Right cardiac atrium (tissue), 5 donors: ENCODE data around the gene SH3BGRL3. TPM values are rescaled to one million over a fixed set of nuclear protein-coding genes. Genes with fewer than 3 reads are reported as not detected.
"Not testable (repeated sequence)": the region's sequence is repeated elsewhere in the genome, so short reads cannot be mapped to it uniquely, and the experiment has no call there.

Experiments used
- ATAC-seq, 2 donors: fragments of 200-7000 bp; cut with Tn5 transposase; one replicate each; pipeline versions ENCODE4 v1.8.0 to v1.9.1; 2020; ENCODE audit warnings: moderate library complexity in 2 of 2, mild to moderate bottlenecking in 1 of 2
- DNase-seq, 3 donors: peaks; one replicate each; pipeline ENCODE4 v3.0.0-alpha.2; 2020
- H3K27ac ChIP-seq: one replicate; pipeline ENCODE4 v1.5.1; 2013; ENCODE audit warnings: mild to moderate bottlenecking, low read length, control low read depth, moderate library complexity
- H3K27me3 ChIP-seq: one replicate; pipeline ENCODE4 v1.6.1; 2013; ENCODE audit not compliant: control insufficient read depth, insufficient read depth
- H3K4me1 ChIP-seq: one replicate; pipeline ENCODE4 v1.6.1; 2013; ENCODE audit warnings: low read length; ENCODE audit not compliant: control insufficient read depth, insufficient read depth
- H3K4me3 ChIP-seq: one replicate; pipeline ENCODE4 v1.5.1; 2013; ENCODE audit warnings: low read length, control low read depth
- H3K9me3 ChIP-seq: one replicate; pipeline ENCODE4 v1.6.1; 2013; ENCODE audit warnings: low read length; ENCODE audit not compliant: control insufficient read depth
- WGBS: extraction: QIAGEN DNeasy Blood & Tissue Kit; methylation state at CpG from one replicate; pipeline ENCODE4 v1.1.7; 2013; 5-methylcytosine and 5-hydroxymethylcytosine counted together
- intact Hi-C, 4 donors: fragments of 100-400 bp; cut with DNase I; formaldehyde crosslinking; loops; one replicate each; pipeline versions ENCODE4 v1.11.0 to v1.14.0; 2022 to 2023
- polyA plus RNA-seq: library from polyadenylated mRNA; stranded (reverse); fragments of 200-250 nt; gene quantifications from one replicate; pipeline ENCODE4 v1.2.3, GENCODE V29; 2013
- total RNA-seq, 4 donors: library from RNA; stranded (reverse); fragmentation: NEBNext Ultra II Directional; extraction: Animal tissue kit (Norgen Biotek cat#: 25700); gene quantifications; one replicate each; pipeline ENCODE4 v1.2.1, GENCODE V29; 2021
- donor health status: healthy with polysubstance abuse.
- donor health status: DM: no; HTN: yes; CAD: no.
- donor health status: DM: no; HTN: no; CAD: no.
- donor health status: DM: no; HTN: yes; CAD: no; lungs with severe emphysema.
- donor health status: DM: yes; HTN: yes; CAD: no.

SH3BGRL3 gene
- total and polyA plus RNA-seq, 5 donors, result 28.9 to 71.3 (median 47.5) TPM

DNA sequence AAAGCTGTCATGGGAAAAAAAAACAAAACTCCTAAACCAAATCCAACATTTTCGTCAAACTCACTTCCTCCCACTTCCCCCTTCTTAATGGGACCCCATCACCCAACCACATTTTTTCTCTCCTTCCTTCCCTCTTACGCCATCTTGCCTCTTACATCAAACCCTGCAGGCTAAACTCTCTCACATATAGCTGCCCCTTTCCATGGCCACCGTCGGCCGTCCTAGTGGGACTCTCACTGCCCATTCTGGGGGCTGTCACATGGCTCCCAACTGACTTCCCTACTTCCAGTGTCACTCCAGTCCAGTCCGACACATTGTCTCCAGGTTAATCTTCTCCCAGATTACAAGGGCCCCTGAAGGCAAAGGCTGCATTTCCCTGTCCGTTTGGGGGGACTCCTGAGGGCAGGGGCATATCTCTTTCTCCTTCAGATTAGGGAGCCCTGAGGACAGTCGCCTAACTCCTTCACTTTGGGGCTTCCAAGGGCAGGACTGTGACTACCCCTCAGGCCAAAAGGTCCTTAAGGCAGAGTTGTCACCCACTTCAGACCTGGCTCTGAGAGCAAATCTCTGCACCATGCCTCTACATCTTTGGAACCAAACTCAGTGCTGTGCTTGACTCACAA is 25.9 kb downstream of the SH3BGRL3 start:
- 34% methylated on average over 8 of the region's 8 CpGs for WGBS
- H3K27ac ChIP-seq, result peak overlapping the region; percentile 23
- no peaks in the 10 kb centered on the region for H3K27me3 ChIP-seq
- peak in 1 of 3 donors; percentile 33 for DNase-seq
- H3K4me1 ChIP-seq, result peaks cover 6% of the 10 kb centered on the region
- H3K4me3 ChIP-seq, result peak overlapping the region; percentile 57
- intact Hi-C loops, result no loop called here
- ATAC-seq, result no peak
- H3K9me3 ChIP-seq, result no peaks in the 10 kb centered on the region

DNA sequence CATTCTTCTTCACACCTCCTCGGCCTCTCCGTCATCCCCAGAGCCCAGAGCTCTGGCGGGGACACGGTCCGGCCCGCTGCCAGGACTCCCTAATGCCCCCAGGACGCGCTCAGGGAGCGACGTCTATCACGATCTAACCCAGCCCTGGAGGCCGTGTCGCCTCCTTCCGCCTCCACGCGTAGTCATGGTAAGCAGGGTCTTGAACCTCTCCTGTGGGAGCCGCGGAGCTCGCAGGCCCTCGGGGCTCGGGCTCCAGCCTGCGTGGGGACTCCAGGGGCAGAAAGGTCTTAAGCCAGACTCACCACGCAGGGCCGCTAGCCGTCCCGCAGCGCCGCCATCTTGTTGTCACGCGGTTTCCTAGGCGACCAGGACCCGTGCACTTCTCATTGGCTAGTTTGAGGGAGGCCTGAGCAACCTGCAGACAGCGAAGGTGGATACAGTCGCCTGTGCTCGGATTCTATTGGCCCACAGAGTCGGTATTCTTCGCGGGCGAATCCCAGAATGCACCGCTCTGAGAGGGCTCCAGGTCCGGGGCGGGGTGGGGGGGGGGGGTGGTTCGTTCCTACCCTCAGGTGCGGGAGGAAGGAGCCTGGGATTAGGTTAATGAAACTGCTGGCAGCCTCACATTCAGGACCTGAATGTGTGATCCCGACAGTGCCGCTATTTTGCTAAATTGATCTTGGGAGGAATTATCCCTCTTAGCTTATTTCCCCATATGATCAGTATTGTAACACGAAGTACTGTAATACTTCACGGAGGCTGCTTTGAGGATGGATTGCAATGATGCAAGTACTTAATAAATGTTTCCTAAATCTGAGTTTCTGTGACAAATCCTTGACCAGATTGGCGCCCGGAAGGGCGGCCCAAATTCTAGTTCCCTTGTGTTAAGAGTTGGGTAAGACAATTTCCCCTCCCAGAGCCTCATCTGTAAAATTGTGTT is 26.7 kb downstream of the SH3BGRL3 start, which contains the start of gene UBXN11:
UBXN11 (minus strand) TSS at position 347 of the 940 bp plus-strand sequence. CDS start 3,753 bp downstream, outside the sequence.
- Histone ChIP-seq H3K27ac (peak within 1 kb of the TSS; percentile 23), H3K4me1 (peaks cover 6% of the 10 kb centered on the region), H3K4me3 (peak within 1 kb of the TSS; percentile 57), H3K9me3 (no peaks in the 10 kb centered on the region), H3K27me3 (no peaks in the 10 kb centered on the region)
- intact Hi-C loops, result no loop called here
- 3% methylated on average over 51 of the region's 51 CpGs for WGBS
- peak; percentile 98 for ATAC-seq
- peak; percentile 90 to 97 (median 94) for DNase-seq

DNA sequence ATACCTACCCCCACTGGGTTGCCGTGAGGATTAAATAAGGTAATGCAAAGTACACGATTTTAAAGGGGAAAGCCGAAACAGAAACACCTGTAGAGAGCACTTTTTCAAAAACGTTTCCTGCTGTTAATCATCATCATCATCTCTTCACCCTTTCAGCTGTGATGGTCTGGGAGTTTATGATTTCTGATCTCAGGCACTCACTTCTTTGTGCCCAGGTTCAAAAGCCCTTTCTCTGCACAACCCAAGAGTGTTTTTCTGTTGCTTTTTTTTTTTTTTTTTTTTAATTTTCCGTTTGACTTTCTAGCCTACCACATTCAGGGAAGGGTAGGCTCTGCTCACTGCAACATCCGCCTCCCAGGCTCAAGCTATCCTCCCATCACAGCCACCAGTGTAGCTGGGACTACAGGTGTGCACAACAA is 27.5 kb downstream of the SH3BGRL3 start:
- ATAC-seq (no peak), DNase-seq (no peak)
- peaks cover 6% of the 10 kb centered on the region for H3K4me1 ChIP-seq
- no peak overlapping the region for H3K4me3 ChIP-seq
- no peaks in the 10 kb centered on the region for H3K27me3 ChIP-seq
- H3K27ac ChIP-seq, result no peak overlapping the region
- WGBS, result 54% methylated on average over 6 of the region's 6 CpGs
- no peaks in the 10 kb centered on the region for H3K9me3 ChIP-seq
- intact Hi-C loops, result no loop called here

DNA sequence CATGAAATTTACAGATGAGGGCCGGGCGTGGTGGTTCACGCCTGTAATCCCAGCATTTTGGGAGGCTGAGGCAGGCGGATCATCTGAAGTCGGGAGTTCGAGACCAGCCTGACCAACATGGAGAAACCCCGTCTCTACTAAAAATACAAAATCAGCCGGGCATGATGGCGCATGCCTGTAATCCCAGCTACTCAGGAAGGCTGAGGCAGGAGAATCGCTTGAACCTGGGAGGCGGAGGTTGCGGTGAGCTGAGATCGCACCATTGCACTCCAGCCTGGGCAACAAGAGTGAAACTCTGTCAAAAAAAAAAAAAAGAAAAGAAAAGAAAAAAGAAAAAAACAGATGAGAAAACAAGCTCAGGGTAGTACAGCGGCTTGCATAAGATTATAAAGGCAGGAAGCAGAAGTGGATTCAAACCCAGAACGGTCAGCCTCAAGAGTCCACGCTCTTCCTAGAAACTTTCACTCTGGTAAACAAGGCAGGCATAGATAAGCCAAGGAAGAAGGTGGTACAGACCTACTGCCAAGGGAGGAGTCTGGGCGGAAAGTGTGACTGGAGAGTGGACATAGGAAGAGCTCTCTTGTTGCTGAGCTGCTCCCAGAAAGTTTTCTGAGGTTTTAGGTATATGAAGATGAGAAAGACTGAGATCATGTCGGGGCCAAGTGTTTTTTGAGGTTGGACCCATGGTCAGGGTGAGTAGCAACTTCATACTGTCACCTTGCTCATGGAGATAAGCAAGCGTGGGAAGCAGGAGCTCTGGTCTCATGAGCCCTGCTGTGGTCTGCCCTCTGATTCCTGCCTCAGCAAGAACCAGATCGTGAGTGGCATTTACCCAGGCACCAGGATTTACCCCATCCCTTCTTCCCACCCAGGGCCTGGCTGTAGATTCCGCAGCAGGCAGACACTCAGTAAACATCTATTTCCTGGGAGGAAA is 28.3 kb downstream of the SH3BGRL3 start:
- H3K9me3 ChIP-seq, H3K27me3 ChIP-seq, intact Hi-C loops, H3K4me1 ChIP-seq, ATAC-seq, H3K27ac ChIP-seq, H3K4me3 ChIP-seq: not testable (repeated sequence)
- WGBS, result 82% methylated on average over 21 of the region's 21 CpGs
- peak in 1 of 3 donors; percentile 7 for DNase-seq

DNA sequence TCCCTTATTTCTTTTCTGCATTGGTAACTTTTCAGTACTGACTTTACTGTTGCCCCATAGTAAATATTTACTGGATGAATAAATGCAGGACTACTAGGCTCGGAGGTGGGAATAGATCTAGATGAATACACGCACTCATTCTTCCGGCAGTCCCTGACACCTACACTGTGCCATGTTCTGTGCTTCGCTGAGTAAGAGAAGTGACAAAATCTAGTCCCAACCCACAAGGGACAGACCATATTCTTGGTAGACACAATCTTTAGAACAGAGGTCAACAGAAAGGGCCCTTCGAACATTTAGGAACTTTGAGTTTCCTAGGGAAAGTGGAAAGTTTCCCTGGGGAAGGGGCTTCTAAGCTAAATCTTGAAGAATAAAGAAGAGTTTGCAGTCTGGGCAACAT is 34.6 kb downstream of the SH3BGRL3 start:
- Histone ChIP-seq H3K27me3 (no peaks in the 10 kb centered on the region), H3K4me3 (no peak overlapping the region), H3K4me1 (no peaks in the 10 kb centered on the region), H3K9me3 (no peaks in the 10 kb centered on the region), H3K27ac (no peak overlapping the region)
- no peak for ATAC-seq
- intact Hi-C loops, result no loop called here
- DNase-seq, result no peak
- WGBS, result 84% methylated on average over 5 of the region's 5 CpGs

DNA sequence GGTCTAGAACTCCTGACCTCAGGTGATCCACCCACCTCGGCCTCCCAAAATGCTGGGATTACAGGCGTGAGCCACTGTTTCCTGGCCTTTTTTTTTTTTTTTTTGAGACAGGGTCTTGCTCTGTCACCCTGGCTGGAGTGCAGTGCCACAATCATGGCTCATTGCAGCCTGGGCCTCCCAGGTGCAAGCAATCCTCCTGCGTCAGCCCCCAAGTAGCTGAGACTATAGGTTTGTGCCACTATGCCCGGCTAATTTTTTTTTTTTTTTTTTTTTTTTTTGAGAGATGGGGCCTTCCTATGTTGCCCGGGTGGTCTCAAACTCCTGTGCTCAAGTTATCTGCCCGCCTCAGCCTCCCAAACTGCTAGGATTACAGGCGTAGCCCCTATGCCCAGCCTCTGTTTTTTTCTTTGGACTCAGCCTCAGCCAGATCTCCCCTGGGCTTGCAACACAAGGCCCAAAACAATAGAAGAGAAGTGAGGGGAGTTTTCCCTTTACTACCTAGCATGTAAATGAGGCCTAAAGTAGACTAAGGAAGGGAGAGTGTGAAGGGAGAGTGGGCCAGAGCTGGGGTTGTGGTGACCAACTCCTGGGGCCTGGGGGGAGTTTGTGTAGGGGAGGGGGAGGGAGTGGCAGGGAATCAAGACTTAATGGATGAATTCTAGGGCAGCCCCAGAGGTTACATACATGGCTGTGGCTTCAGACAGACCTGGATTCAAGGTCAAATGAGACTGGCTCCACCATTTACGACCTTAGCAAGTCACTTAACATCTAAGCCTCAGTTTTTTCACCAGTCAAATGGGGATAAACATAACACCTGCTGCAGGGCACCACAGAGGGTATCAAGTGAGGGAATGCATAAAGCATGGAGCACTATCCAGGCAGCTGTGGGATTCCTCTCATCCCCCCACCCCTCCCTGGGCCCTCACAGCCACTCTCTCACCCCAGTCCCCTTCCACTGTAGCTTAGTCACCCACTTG is 36.3 kb downstream of the SH3BGRL3 start:
- Histone ChIP-seq H3K9me3 (no peaks in the 10 kb centered on the region), H3K27me3 (no peaks in the 10 kb centered on the region), H3K4me1 (peaks cover under 1% of the 10 kb centered on the region), H3K27ac (no peak overlapping the region), H3K4me3 (no peak overlapping the region)
- DNase-seq (peak in 1 of 3 donors; percentile 7), ATAC-seq (no peak)
- 85% methylated on average over 8 of the region's 8 CpGs for WGBS
- intact Hi-C loops, result loop anchor here in 1 of 4 donors (5.0 kb wide), 1 partner anchor 34 kb away; the partner anchor contains the start of gene SH3BGRL3

DNA sequence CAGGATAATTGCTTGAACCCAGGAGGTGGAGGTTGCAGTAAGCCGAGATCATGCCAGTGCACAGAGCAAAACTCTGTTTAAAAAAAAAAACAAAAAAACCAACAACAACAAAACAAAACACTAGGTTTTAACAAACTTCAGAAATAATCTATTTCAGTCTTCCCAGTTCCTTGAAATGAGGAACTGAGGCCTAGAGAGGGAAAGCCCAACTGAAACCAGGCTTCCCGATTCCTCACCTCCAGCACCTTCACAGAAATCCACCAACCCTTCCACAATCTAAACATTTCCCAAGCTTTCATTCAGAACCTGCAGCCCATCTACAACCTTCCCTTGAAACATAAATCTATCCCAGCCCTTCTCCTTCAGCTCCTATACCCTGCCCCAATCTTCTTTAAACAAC is 37.3 kb downstream of the SH3BGRL3 start:
- Histone ChIP-seq H3K4me3 (no peak overlapping the region), H3K27me3 (no peaks in the 10 kb centered on the region), H3K27ac (no peak overlapping the region), H3K4me1 (peaks cover 4% of the 10 kb centered on the region), H3K9me3 (no peaks in the 10 kb centered on the region)
- ATAC-seq, result no peak
- intact Hi-C loops, result loop anchor here in 1 of 4 donors (5.0 kb wide), 1 partner anchor 35 kb away; the partner anchor contains the start of gene SH3BGRL3
- peak in 1 of 3 donors; percentile 4 for DNase-seq
- WGBS, result 87% methylated on average over 2 of the region's 2 CpGs

DNA sequence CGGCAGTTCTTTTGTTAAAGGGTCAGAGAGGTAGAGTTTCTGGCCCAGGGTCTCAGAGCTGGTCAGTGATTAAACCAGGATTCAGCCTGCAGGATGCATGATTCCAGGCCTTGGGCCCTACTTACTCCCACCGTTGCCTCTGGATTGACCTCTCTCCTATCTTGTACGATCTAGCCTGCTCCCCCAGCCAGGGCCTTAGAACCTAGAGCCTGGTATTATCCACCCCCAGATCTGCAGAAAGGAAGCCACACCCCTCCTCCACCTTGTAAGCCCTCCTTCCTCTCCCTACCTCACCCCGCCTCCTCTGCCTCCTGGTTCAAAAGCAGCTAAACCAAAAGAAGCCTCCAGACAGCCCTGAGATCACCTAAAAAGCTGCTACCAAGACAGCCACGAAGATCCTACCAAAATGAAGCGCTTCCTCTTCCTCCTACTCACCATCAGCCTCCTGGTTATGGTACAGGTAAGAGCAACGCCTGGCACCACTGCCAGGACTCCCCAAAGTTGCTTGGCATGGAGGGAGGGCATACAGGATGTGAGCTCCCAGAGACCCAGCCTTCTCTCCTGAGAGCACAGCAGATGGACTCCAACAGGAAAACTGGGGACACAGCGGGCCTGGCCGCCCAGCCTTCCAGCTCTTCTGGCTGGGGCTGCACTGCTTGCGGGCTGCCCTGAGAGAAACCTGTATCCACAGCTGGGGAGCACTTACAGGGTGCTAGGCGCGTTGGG is 37.9 kb downstream of the SH3BGRL3 start, which contains the start of gene CD52:
CD52 (plus strand) TSS at position 347 of the 726 bp plus-strand sequence; CDS start at position 407, 60 bp downstream.
- H3K4me3 ChIP-seq, result no peak within 1 kb of the TSS
- 67% methylated on average over 12 of the region's 12 CpGs for whole genome bisulfite sequencing
- intact Hi-C loops, result loop anchor here in 1 of 4 donors (5.0 kb wide), 1 partner anchor 35 kb away; the partner anchor contains the start of gene SH3BGRL3
- H3K27me3 ChIP-seq, result no peaks in the 10 kb centered on the region
- peak in 1 of 3 donors; percentile 38 for DNase-seq
- H3K9me3 ChIP-seq, result no peaks in the 10 kb centered on the region
- ATAC-seq, result peak in 1 of 2 donors; percentile 13
- H3K27ac ChIP-seq, result no peak within 1 kb of the TSS
- H3K4me1 ChIP-seq, result peaks cover 4% of the 10 kb centered on the region
